Activated CD4-positive, alpha-beta T cell treated with anti-CD3 and anti-CD28 coated beads for 48 hours (primary cell): ENCODE results near the gene PEMT.

ENCODE experiments used
- DNase-seq: peaks from one replicate; pipeline ENCODE4 v3.0.0-alpha.2; 2020

The PEMT gene

GRCh38 chr17:17511881-17512858 lies 79.3 kb downstream of the PEMT start:
- no peak for DNase-seq

- DNase-seq, result no peak
Observed at GRCh38 chr17:17511293-17511741, 80.2 kb downstream of the PEMT start.

GRCh38 chr17:17510456-17511292 lies 80.8 kb downstream of the PEMT start:
- DNase-seq, result no peak

- DNase-seq, result no peak
Observed at GRCh38 chr17:17509601-17510425, 81.7 kb downstream of the PEMT start.

GRCh38 chr17:17508646-17509591 lies 82.6 kb downstream of the PEMT start:
- DNase-seq, result no peak

GRCh38 chr17:17508019-17508535 lies 83.4 kb downstream of the PEMT start:
- no peak for DNase-seq

- DNase-seq, result no peak
Observed at GRCh38 chr17:17507465-17508011, 84.0 kb downstream of the PEMT start.

GRCh38 chr17:17506893-17507464 lies 84.5 kb downstream of the PEMT start:
- no peak for DNase-seq

GRCh38 chr17:17506181-17506741 lies 85.2 kb downstream of the PEMT start:
- no peak for DNase-seq

- DNase-seq, result no peak
Observed at GRCh38 chr17:17505610-17506171, 85.8 kb downstream of the PEMT start.

- no peak for DNase-seq
Observed at GRCh38 chr17:17505151-17505550, 86.4 kb downstream of the PEMT start.

GRCh38 chr17:17504341-17505140 lies 87.0 kb downstream of the PEMT start:
- no peak for DNase-seq

GRCh38 chr17:17503566-17504130 lies 87.9 kb downstream of the PEMT start:
- no peak for DNase-seq

- no peak for DNase-seq
Observed at GRCh38 chr17:17502741-17503565, 88.6 kb downstream of the PEMT start.

GRCh38 chr17:17500999-17501605 lies 90.4 kb downstream of the PEMT start:
- no peak for DNase-seq

- DNase-seq, result no peak
Observed at GRCh38 chr17:17499402-17500145, 91.9 kb downstream of the PEMT start.
